Colonic mucosa (tissue), 4 donors: ENCODE results near the gene PIP5K1C. TPM values are rescaled to one million over a fixed set of nuclear protein-coding genes. Genes with fewer than 3 reads are reported as not detected.
A peak's percentile ranks its signal among the peaks of the same experiment; 100 is the strongest.

Source experiments
- DNase-seq: peaks from one replicate; pipeline ENCODE4 v3.0.0-alpha.2; 2020
- H3K27ac ChIP-seq: fragments of 200-600 bp; one replicate; pipeline ENCODE4 v1.8.0; 2021
- H3K27me3 ChIP-seq: fragments of 200-600 bp; one replicate; pipeline ENCODE4 v1.8.0; 2021
- H3K36me3 ChIP-seq: fragments of 200-600 bp; one replicate; pipeline ENCODE4 v1.8.0; 2021
- H3K4me1 ChIP-seq: fragments of 200-600 bp; one replicate; pipeline ENCODE4 v1.8.0; 2021; ENCODE audit warnings: mild to moderate bottlenecking
- H3K4me3 ChIP-seq: fragments of 200-600 bp; one replicate; pipeline ENCODE4 v1.8.0; 2021
- H3K9ac ChIP-seq, 2 donors: one replicate each; pipeline ENCODE4 v1.7.0; 2013; ENCODE audit warnings: control low read depth in 2 of 2, low read depth in 2 of 2, low read length in 2 of 2
- H3K9me3 ChIP-seq: fragments of 200-600 bp; one replicate; pipeline ENCODE4 v1.8.0; 2021
- CTCF ChIP-seq: fragments of 200-600 bp; IDR thresholded peaks from one replicate; pipeline ENCODE4 v1.8.0; 2022; ENCODE audit warnings: antibody characterized with exemption, mild to moderate bottlenecking
- intact Hi-C: fragments of 100-400 bp; cut with DNase I; formaldehyde crosslinking; loops from one replicate; pipeline ENCODE4 v1.14.1; 2022
- total RNA-seq, 2 donors: library from RNA; stranded (reverse); fragmentation: NEBNext Ultra II Directional in 1 of 2; extraction: Animal tissue kit (Norgen Biotek cat#: 25700) in 1 of 2; gene quantifications; one replicate each; pipeline ENCODE4 v1.2.1, GENCODE V29; 2021
- donor health status: healthy.
- donor health status: DM: no; HTN: no; CAD: no.
- donor health status: DM: no; HTN: no; CAD: no.

Gene PIP5K1C
- total RNA-seq, 2 donors from 2014 or later: 22.8 to 31.2 TPM

GRCh38 chr19:3695124-3695733 lies 5.0 kb downstream of the PIP5K1C start:
- no peak overlapping the region for H3K4me3 ChIP-seq
- no peaks in the 10 kb centered on the region for H3K9me3 ChIP-seq
- TF ChIP-seq CTCF: no peak
- no peak overlapping the region for H3K9ac ChIP-seq
- H3K27me3 ChIP-seq: no peaks in the 10 kb centered on the region
- intact Hi-C loops: no loop called here
- no peak overlapping the region for H3K27ac ChIP-seq
- no peak for DNase-seq
- no peaks in the 10 kb centered on the region for H3K4me1 ChIP-seq
- no peaks in the 10 kb centered on the region for H3K36me3 ChIP-seq

GRCh38 chr19:3694361-3695123 lies 5.7 kb downstream of the PIP5K1C start:
- H3K9ac ChIP-seq: no peak overlapping the region
- no peak overlapping the region for H3K27ac ChIP-seq
- H3K4me1 ChIP-seq: no peaks in the 10 kb centered on the region
- TF ChIP-seq CTCF: no peak
- H3K27me3 ChIP-seq: no peaks in the 10 kb centered on the region
- no peak for DNase-seq
- intact Hi-C loops: no loop called here
- no peak overlapping the region for H3K4me3 ChIP-seq
- H3K36me3 ChIP-seq: no peaks in the 10 kb centered on the region
- H3K9me3 ChIP-seq: no peaks in the 10 kb centered on the region

- H3K4me3 ChIP-seq: no peak overlapping the region
- no peaks in the 10 kb centered on the region for H3K27me3 ChIP-seq
- H3K36me3 ChIP-seq: no peaks in the 10 kb centered on the region
- no peaks in the 10 kb centered on the region for H3K9me3 ChIP-seq
- no peak for TF ChIP-seq CTCF
- no peak for DNase-seq
- H3K27ac ChIP-seq: no peak overlapping the region
- intact Hi-C loops: no loop called here
- H3K4me1 ChIP-seq: no peaks in the 10 kb centered on the region
- no peak overlapping the region for H3K9ac ChIP-seq
Observed at GRCh38 chr19:3693025-3693925, 7.0 kb downstream of the PIP5K1C start.

- H3K36me3 ChIP-seq: no peaks in the 10 kb centered on the region
- H3K9ac ChIP-seq: no peak overlapping the region
- DNase-seq: no peak
- H3K27me3 ChIP-seq: no peaks in the 10 kb centered on the region
- intact Hi-C loops: no loop called here
- no peak overlapping the region for H3K27ac ChIP-seq
- H3K4me1 ChIP-seq: no peaks in the 10 kb centered on the region
- H3K9me3 ChIP-seq: no peaks in the 10 kb centered on the region
- peak; percentile 52 for TF ChIP-seq CTCF
- H3K4me3 ChIP-seq: no peak overlapping the region
Observed at GRCh38 chr19:3692141-3693024, 7.9 kb downstream of the PIP5K1C start.

GRCh38 chr19:3691726-3692125 lies 8.5 kb downstream of the PIP5K1C start:
- Histone ChIP-seq H3K27me3 (no peaks in the 10 kb centered on the region), H3K27ac (no peak overlapping the region), H3K9ac (no peak overlapping the region), H3K36me3 (no peaks in the 10 kb centered on the region), H3K9me3 (no peaks in the 10 kb centered on the region), H3K4me3 (no peak overlapping the region), H3K4me1 (no peaks in the 10 kb centered on the region)
- no peak for TF ChIP-seq CTCF
- intact Hi-C loops: no loop called here
- DNase-seq: no peak
